Stimulated activated CD4-positive, alpha-beta T cell treated with anti-CD3 and anti-CD28 coated beads, Interleukin-4, amount 100 ng/mL, for 1 hour (primary cell): ENCODE data around the gene CYRIA.

ENCODE experiments used
- DNase-seq: peaks from one replicate; pipeline ENCODE4 v3.0.0-alpha.2; 2020

Gene CYRIA

DNA sequence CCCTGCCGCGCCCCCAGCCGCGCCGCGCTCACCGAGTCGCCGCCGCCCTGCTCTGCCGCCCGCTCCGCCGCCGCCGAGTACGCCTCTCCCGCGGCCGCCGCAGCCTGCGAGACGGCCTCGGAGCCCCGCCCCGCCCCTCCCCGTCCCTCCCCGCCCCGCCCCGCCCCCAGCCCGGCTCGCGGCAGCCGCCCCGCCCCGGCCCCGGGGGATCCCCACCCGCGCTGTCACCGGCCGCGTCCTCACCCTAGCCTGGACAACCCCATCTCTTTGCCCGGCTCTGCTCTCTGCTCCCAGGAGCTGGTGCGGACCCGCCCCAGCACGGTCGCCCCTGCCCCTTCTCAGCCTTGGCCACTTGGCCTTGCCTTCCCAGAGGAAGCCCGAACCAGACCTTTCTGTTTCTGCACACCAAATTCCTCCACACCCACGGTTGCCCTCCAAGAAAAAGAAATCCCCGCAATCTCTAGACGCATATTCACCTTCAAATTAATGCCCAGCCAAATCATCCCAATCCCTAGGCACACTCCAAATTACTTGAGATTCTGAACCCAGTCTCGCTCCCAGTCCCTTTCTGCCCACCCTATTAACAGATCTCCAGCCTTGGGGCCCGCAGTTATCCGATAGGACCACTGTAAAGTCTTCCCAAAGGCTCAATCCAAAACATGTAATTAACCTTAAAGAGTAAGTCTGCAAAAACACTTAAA, at the start of gene CYRIA:
CYRIA (minus strand) TSS at position 87 of the 701 bp plus-strand sequence. CDS start 77,715 bp downstream, outside the sequence.
- peak; percentile 51 for DNase-seq

DNA sequence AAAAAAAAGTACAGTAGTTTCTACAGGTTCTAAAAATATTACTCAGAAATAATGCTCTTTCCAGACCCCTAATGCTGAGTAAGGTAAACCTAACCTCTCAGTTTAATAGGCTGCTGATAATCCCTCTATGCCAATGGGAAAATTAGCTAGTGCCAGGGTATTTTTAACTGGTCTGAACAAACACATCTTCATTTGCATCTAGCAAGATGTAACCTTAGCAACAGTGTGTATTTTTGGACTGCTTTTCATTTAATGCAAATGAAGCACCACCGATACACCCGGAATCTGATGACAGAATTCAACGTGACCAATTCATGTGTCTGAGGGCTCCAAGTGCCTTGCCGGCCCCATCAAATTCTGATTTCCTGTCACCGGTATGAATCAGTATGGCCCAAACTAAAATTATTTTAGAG, 47.4 kb upstream of the CYRIA start:
- no peak for DNase-seq

DNA sequence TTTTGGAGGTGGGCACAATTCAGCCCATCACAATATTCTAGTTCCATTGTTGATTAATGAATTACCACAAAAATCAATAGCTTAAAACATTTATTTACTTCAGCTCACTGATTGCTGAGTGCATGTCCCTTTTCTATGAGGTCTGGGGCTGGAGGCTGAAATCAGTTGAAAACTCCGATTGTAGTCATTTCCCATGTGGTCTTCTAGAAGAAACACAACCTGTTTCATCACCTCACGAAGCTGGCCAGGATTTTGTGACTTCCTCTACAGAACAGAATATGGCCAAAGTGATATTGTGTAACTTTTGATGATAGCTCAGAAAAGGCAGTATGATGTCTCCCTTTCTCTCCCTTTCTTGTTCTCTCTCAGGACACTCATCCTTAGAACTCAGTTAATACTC, 44.1 kb upstream of the CYRIA start:
- DNase-seq: no peak

DNA sequence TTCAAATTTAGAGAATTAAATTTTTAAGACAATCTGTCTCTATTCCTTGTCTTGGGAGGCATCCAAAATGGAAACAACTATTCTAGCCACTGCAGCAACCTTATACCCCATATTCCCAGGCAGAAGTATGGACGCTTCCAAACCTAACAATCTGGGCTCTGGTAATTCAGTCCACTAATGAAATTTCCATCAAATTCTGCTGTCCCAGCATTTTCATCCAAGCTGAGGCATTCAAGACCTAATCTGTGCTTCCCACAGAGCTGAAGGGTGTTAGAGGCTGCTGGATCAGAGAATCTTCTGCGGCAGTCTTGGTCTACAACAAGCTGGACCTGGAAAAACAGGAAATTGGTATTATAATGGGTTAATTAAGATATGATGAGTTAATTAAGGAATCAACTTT, 42.5 kb upstream of the CYRIA start:
- DNase-seq: no peak

DNA sequence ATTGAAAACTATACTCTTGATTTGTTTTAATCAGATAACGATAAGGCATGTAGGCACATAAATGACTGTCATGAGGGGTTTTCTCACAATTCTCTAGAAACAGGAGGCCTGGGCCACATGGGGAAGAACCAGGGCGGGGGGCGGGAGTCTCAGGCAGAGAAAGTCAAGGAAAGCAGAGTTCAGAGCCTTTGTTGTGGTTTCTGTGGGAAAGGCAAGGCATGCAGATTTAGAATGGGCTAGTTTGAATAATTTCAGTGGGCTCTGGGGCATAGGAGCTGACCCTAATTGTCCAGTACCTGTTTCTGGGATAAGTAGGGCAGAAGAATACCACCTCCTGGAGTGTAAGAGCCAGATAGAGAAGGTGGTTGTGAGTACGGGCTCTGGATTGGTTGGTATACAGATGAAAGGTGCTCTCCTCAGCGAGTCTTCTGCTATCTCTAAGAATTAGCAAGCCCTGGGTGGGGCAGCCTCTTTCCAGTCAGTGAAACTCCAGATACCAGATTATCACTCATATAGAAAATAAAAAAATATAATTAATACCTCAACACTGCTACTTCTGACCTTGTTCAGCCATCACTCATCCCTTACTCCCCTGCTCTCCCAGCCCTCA, 41.5 kb upstream of the CYRIA start:
- DNase-seq: no peak

DNA sequence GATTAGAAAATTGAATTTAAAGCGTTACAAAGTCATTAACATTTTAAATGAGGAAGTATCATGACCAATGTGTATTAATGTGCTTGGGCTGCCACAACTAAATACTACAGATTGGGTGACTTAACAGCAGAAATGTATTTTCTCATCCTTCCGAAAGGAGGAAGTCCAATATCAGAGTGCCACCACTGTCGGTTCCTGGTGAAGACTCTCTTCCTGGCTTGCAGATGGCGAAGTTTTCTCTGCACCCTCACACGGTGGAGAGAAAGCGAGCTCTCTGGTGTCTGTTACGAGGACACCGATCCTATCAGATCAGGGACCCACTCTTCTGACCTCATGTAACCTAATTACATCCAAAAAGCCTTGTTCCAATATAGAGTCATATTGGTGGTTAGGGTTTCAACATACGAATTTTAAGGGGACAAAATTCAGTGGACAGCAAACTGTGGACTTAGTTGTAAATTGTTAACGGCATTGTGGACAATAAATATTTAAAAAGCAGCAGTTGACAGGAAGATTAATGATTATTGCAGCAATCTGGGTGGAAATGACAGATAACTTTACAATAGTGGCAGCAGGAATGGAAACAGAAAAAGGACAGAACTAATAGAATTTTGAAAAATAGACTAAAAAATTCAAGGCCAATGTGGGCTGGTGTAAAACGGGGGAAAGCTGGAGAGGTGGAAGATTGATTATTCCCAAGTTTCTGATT, 35.1 kb upstream of the CYRIA start:
- no peak for DNase-seq

DNA sequence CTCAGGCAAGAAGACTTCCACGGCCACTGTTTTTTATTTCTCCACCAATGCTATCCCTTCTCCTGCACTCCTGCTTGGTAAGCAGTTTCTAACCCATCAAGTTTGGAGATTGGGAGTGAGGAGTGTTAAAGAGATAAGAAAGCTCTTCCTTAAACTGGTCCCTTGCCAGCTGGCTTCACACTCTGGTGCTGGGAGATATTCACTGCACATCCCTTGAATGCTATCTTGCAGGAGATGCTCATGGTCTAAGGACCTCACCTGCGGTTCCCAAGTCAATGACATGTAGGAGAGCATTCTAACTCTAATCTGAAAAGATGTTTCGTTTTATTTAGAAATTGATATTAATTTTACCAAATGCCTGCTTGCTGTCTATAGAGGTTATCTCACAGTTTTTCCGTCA, 28.2 kb upstream of the CYRIA start:
- DNase-seq: no peak

- DNase-seq: no peak
Measured at GRCh38 chr2:16691261-16691660, 25.6 kb upstream of the CYRIA start.

DNA sequence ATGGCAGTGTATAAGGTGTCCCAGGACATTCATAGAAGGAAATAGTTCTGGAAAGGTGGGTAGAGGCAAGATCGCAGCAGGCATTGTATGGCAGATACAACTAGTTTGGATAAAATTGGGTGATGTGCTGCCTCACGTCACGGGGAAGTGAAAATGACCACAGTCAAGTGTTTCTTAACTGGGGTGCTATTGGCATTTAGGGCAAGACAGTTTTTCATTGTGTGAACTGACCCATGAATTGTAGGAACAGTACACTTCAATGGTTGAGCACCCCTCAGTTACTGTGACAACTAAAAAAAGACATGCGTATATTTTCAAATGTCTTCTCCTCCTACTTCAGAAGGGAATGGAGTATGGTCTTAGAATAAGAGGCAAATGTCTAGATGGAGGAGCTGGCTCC, 22.3 kb upstream of the CYRIA start:
- no peak for DNase-seq

DNA sequence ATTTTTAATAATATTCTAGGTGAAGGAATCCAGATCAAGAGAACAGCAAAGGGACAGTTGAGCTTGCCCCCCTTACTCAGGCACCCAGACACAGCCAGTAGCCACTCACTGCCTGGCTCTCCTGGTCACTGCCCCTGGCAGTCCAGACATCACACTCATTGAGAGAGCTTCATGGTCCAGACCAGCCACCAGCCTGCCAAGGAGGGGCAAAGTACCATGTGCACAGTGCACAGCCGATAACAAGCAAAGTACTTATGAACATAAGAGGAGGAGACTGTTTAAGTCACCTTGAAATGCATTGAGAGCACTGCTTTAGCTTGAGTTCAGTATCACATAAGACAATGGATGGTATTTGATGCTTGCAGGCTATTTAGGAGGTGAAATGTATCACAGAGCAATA, 21.6 kb upstream of the CYRIA start:
- no peak for DNase-seq

GRCh38 chr2:16686641-16687040, 21.0 kb upstream of the CYRIA start:
- no peak for DNase-seq

- DNase-seq: no peak
Measured at GRCh38 chr2:16685340-16685715, 19.7 kb upstream of the CYRIA start.

GRCh38 chr2:16684676-16685339, 19.2 kb upstream of the CYRIA start:
- no peak for DNase-seq

DNA sequence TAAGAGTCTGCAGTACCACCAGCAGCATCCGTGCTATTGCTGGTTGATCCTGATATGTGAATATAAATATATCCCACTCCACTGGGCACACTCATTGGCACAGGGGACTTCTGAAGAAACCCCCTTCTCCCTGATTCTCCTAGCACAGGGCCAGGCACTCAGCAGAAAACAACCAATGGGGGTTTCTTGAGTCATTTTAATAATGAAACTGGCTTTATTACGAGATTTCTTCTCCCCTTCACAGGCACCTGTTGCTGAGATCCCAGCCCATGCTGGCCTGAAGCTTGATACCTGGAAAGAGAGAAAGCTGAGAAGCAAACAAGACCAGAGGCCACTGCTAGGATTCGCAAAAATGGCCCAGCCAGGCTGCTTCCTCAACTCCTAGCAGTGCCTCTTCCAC, 17.9 kb upstream of the CYRIA start:
- no peak for DNase-seq

DNA sequence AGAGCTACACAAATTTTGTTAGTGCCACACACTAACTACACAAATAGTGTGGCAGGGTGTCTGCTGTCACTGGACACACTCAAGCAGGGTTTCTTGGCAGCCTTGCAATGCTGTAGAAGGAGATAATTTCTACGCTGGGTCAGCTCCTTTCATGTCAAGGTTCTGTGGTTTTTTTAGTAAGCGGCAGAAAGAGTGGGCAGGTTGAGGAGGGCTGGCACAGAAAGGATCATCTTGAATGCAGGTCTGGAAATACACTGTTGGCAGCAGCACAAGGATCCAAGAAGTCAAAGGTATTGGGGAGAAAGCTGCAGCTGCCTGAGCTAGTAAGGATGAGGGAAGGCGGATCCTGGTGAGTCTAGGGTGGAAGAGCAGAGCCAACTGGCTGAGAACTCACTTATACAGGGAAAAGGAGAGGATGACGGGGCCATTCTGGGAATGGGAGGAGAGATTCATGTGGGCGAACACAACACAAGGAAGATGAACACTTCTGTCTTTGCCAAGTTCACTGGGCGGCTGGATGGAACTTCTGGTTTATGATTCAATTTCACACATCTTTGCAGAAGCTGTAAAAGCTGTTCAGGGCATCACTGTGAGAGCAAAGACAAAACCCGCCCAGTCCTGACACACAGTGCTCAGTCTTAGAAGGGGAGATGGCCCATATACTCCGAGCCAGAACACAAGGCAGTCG, 16.9 kb upstream of the CYRIA start:
- DNase-seq: no peak

DNA sequence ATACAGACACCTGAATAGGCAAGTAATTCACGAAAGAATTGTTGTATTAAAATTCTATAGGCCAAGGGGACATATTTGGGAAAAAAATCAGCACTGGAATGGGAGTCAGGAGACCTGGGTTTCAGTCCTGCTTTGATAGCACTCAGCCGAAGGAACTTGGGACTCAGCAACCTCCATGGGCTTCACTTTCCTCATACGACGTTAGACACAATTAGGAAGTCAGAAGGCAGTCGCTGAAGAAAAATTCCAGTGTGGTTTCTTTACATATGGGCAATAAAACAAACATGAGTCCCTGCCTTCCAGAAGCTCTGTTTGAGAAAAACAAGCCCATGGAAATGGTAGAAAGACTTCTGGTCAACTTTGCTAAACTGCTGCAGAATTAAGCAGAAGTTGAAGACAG, 15.1 kb upstream of the CYRIA start:
- no peak for DNase-seq

DNA sequence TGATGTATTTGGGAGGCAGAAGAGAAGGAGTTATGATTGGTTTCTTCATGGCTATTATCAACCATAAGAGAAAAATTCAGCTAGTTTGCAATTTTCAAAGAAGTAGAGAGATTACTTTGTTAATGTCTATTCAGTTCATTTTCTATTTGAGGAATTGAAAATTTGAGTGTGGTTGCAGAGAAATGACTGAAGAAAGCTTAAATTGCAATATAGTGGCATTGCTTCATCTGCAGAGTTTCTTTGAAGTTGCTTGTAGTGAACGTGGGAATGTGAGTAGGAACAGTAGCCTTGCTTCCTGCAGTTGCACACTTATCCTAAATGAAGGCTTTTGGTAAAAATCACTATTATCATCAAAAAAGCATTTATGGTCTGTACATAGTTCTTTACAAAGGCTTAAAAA, 14.7 kb upstream of the CYRIA start:
- DNase-seq: no peak

GRCh38 chr2:16678964-16679363, 13.3 kb upstream of the CYRIA start:
- no peak for DNase-seq

DNA sequence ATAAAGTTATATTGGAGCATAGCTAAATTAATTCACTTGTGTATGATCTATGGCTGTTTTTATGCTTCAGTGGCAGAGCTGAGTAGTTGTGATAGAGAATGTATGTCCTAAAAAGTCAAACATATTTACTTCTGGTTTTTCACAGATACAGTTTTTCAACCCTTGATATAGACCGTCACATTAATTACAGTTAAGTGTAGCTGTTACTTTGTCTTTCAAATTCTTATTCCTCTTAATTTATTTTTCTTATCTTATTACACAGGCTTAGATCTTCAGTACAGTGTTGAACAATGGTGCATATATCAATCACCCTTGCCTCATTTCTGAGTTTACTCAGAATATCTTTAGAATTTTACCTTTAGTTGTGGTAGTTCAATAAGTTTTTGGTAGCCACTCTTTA, 12.2 kb upstream of the CYRIA start:
- no peak for DNase-seq

DNA sequence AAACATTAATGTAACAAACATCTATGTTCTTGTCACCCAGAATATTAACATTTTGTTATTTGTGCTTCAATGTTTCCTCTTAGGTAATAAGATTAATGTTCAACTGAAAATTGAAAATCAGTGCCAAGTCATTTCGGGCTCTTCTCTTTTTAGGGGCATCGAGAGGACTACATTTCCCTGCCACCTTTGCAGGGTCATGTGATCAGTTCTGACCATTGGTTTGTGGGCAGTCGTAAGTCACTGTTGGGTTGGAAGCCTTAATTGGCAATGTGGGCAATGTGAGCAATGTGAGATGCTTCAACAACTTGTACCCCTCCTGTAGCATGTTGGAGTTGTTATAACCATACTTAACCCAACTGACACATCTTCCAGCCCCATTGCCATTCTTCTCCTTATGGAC, 10.1 kb upstream of the CYRIA start:
- DNase-seq: no peak

- no peak for DNase-seq
Measured at GRCh38 chr2:16674154-16674553, 8.5 kb upstream of the CYRIA start.

- DNase-seq: no peak
Measured at GRCh38 chr2:16671760-16672159, 6.1 kb upstream of the CYRIA start.

DNA sequence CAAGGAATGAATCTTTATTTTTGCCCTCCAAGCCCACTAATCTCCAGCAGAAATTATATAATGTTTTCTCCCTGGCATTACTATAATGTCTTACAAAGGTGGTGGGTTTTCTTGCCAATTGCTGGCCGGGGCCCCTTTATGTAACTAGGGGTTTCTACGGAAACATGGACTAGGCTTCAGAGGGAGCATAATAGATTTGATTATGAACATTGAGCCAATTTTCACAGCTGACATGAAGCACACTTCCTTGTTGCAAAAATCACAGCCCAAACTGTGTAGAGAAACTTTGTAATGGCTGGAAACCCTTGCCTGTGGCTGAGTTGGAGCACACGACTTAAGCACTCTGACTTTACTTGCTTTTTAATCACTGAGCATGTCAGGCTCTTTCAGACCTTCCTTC, 3.8 kb upstream of the CYRIA start:
- DNase-seq: no peak
